PC-3 (cell line): ENCODE data around the gene NDUFA7. TPM values are rescaled to one million over a fixed set of nuclear protein-coding genes. Genes with fewer than 3 reads are reported as not detected.
"Not testable (repeated sequence)": the region's sequence is repeated elsewhere in the genome, so short reads cannot be mapped to it uniquely, and the experiment has no call there.

Experiments used
- ATAC-seq: fragments of 200-7000 bp; cut with Tn5 transposase; 2 replicates; pipeline ENCODE4 v1.9.1; 2020; ENCODE audit warnings: mild to moderate bottlenecking, moderate library complexity
- BruUV-seq: library from RNA; stranded (reverse); fragments of 400-500 nt; replicated peaks from 2 replicates; lab custom pipeline; 2021; lab: Mats Ljungman, UMichigan
- CTCF ChIA-PET: fragments of 300-600 bp; sonication (Branson Sonifier 250); formaldehyde crosslinking; loops from one replicate; lab custom pipeline; 2022; ENCODE audit warnings: antibody characterized with exemption; lab: Charles Lee
- POLR2A ChIA-PET: fragments of 300-600 bp; sonication (Branson Sonifier 250); formaldehyde crosslinking; loops from one replicate; lab custom pipeline; 2022; ENCODE audit warnings: antibody characterized with exemption; ENCODE audit not compliant: unreplicated experiment; lab: Charles Lee
- DNase-seq: peaks from one replicate; pipeline ENCODE4 v3.0.0-alpha.2; 2015
- H2AFZ ChIP-seq: fragments of 300-600 bp; sonication (generic); 2 replicates; pipeline ENCODE4 v1.6.0; 2016; ENCODE audit warnings: antibody characterized with exemption, low read length
- H3F3A ChIP-seq: fragments of 300-600 bp; sonication (generic); one replicate; pipeline ENCODE4 v1.6.0; 2017; ENCODE audit warnings: antibody characterized with exemption, low read length, control low read depth, mild to moderate bottlenecking; ENCODE audit not compliant: unreplicated experiment
- H3K27ac ChIP-seq: fragments of 300-600 bp; sonication (generic); 2 replicates; pipeline ENCODE4 v1.5.1; 2016; ENCODE audit warnings: mild to moderate bottlenecking, low read length
- H3K27me3 ChIP-seq: fragments of 300-600 bp; sonication (generic); 2 replicates; pipeline ENCODE4 v1.6.1; 2016; ENCODE audit warnings: low read length, mixed read lengths
- H3K36me3 ChIP-seq: fragments of 300-600 bp; sonication (generic); 2 replicates; pipeline ENCODE4 v1.6.1; 2016; ENCODE audit warnings: low read depth, mixed run types, low read length, mixed read lengths
- H3K4me1 ChIP-seq: fragments of 300-600 bp; sonication (generic); 2 replicates; pipeline ENCODE4 v1.5.1; 2016; ENCODE audit warnings: low read length; ENCODE audit not compliant: insufficient read depth
- H3K4me2 ChIP-seq: fragments of 300-600 bp; sonication (generic); 2 replicates; pipeline ENCODE4 v1.6.0; 2016; ENCODE audit warnings: low read length
- H3K4me3 ChIP-seq: fragments of 300-600 bp; sonication (generic); 2 replicates; pipeline ENCODE4 v1.5.1; 2016; ENCODE audit warnings: mild to moderate bottlenecking, low read length, mixed read lengths
- H3K79me2 ChIP-seq: fragments of 300-600 bp; sonication (generic); 2 replicates; pipeline ENCODE4 v1.6.1; 2017; ENCODE audit warnings: low read length, mixed read lengths
- H3K9ac ChIP-seq: fragments of 300-600 bp; sonication (generic); 2 replicates; pipeline ENCODE4 v1.6.0; 2016; ENCODE audit warnings: mild to moderate bottlenecking, low read length
- H3K9me2 ChIP-seq: fragments of 300-600 bp; sonication (generic); replicated peaks from 2 replicates; pipeline ENCODE4 v1.6.1; 2016; ENCODE audit warnings: mixed run types, low read length, mixed read lengths
- H3K9me3 ChIP-seq: fragments of 300-600 bp; sonication (generic); 2 replicates; pipeline ENCODE4 v1.6.1; 2016; ENCODE audit warnings: low read length, mixed read lengths
- H4K20me1 ChIP-seq: fragments of 300-600 bp; sonication (generic); 2 replicates; pipeline ENCODE4 v1.6.1; 2016; ENCODE audit warnings: low read length, mixed read lengths
- CTCF ChIP-seq: fragments of 300-600 bp; sonication (generic); conservative IDR thresholded peaks from 2 replicates; pipeline ENCODE4 v1.5.1; 2017; ENCODE audit warnings: antibody characterized with exemption, low read depth, mild to moderate bottlenecking, low read length
- EZH2 ChIP-seq: fragments of 300-600 bp; sonication (generic); IDR thresholded peaks from one replicate; pipeline ENCODE4 v1.6.1; 2017; ENCODE audit warnings: antibody characterized with exemption, mild to moderate bottlenecking, low read length; ENCODE audit not compliant: unreplicated experiment
- EZH2phosphoT487 ChIP-seq: fragments of 300-600 bp; sonication (generic); IDR thresholded peaks from 2 replicates; pipeline ENCODE4 v1.6.1; 2018; ENCODE audit warnings: mild to moderate bottlenecking, antibody characterized with exemption, low read length, borderline replicate concordance
- intact Hi-C: fragments of 100-400 bp; cut with micrococcal nuclease; formaldehyde crosslinking; loops from 2 replicates; pipeline ENCODE4 v1.9.0; 2023
- total RNA-seq: library from RNA; depleted of rRNA; stranded (reverse); fragments of >200 nt; gene quantifications from 2 replicates; pipeline ENCODE4 v1.2.3, GENCODE V29; 2014

The NDUFA7 gene
- total RNA-seq, 1 experiment from 2014 or later, result 144 TPM

- ChIA-PET POLR2A (interaction anchor here (0.5 kb wide), 1 partner anchor 349 kb away, joined by 3 read pairs; no protein-coding TSS in a partner anchor), CTCF (no interaction called here)
- Histone ChIP-seq H3K27ac (no peak overlapping the region), H3K4me2 (peak overlapping the region; percentile 94), H3K4me1 (peaks cover 19% of the 10 kb centered on the region), H3K27me3 (no peaks in the 10 kb centered on the region), H2AFZ (no peak overlapping the region), H3K36me3 (peaks cover 21% of the 10 kb centered on the region), H4K20me1 (peaks cover 22% of the 10 kb centered on the region), H3K9me2 (no peaks in the 10 kb centered on the region), H3K4me3 (peak overlapping the region; percentile 99), H3K9ac (peak overlapping the region; percentile 99), H3K9me3 (no peaks in the 10 kb centered on the region), H3F3A (no peaks in the 10 kb centered on the region), H3K79me2 (peaks cover 43% of the 10 kb centered on the region)
- TF ChIP-seq EZH2, result no peak
- TF ChIP-seq CTCF, result no peak
- no peak for TF ChIP-seq EZH2phosphoT487
- DNase-seq (no peak), ATAC-seq (no peak)
- intact Hi-C loops, result no loop called here
- no TSS peak for BruUV-seq
These were observed 1.2 kb downstream of the NDUFA7 start for GRCh38 chr19:8319807-8320520.

- TF ChIP-seq CTCF, result 0 out of 2 replicates have a peak, but pooled peaks have one; percentile 18
- Histone ChIP-seq H3K36me3 (peaks cover 20% of the 10 kb centered on the region), H3K79me2 (peaks cover 43% of the 10 kb centered on the region), H3K4me1 (peaks cover 19% of the 10 kb centered on the region), H4K20me1 (peaks cover 22% of the 10 kb centered on the region)
- H3K9me3 ChIP-seq, H2AFZ ChIP-seq, intact Hi-C loops, H3K27ac ChIP-seq, H3K4me3 ChIP-seq, H3K9ac ChIP-seq, H3K4me2 ChIP-seq, H3F3A ChIP-seq, ATAC-seq, H3K9me2 ChIP-seq, H3K27me3 ChIP-seq, DNase-seq, BruUV-seq: not testable (repeated sequence)
- ChIA-PET CTCF (interaction anchor here (0.6 kb wide), 1 partner anchor 398 kb away, joined by 6 read pairs; no protein-coding TSS in a partner anchor), POLR2A (interaction anchor here (0.7 kb wide), 1 partner anchor 671 kb away, joined by 7 read pairs; no protein-coding TSS in a partner anchor)
These were observed 2.3 kb downstream of the NDUFA7 start for GRCh38 chr19:8318835-8319234.
